HepG2 (cell line): ENCODE measurements around the gene AP1S3.
"Not testable (repeated sequence)": the region's sequence is repeated elsewhere in the genome, so short reads cannot be mapped to it uniquely, and the experiment has no call there.

ENCODE experiments used
- ASH2L ChIP-seq: fragments of 300-600, 200-600 bp; sonication (generic); IDR thresholded peaks from 2 replicates; pipeline ENCODE4 v1.7.0; 2017; ENCODE audit warnings: low read depth, mild to moderate bottlenecking, moderate library complexity, mixed read lengths, low read length; ENCODE audit not compliant: insufficient read length
- FOXO1 ChIP-seq: sonication (generic); formaldehyde crosslinking; IDR thresholded peaks from 2 replicates; pipeline ENCODE4 v1.4.0; 2020; ENCODE audit warnings: missing genetic modification reagents
- GTF3A ChIP-seq: sonication (generic); formaldehyde crosslinking; conservative IDR thresholded peaks from 2 replicates; pipeline ENCODE4 v1.4.0; 2020; ENCODE audit warnings: mild to moderate bottlenecking, missing genetic modification reagents
- ZMYM3 ChIP-seq: sonication (generic); formaldehyde crosslinking; IDR thresholded peaks from 2 replicates; pipeline ENCODE4 v1.5.1; 2020; ENCODE audit warnings: mild to moderate bottlenecking, missing genetic modification reagents
- TF ChIP-seq, protein P1 (sequence below): sonication (generic); formaldehyde crosslinking; IDR thresholded peaks from 2 replicates; pipeline ENCODE4 v1.8.1; 2023; ENCODE audit warnings: missing genetic modification reagents, mild to moderate bottlenecking, borderline replicate concordance

DNA sequence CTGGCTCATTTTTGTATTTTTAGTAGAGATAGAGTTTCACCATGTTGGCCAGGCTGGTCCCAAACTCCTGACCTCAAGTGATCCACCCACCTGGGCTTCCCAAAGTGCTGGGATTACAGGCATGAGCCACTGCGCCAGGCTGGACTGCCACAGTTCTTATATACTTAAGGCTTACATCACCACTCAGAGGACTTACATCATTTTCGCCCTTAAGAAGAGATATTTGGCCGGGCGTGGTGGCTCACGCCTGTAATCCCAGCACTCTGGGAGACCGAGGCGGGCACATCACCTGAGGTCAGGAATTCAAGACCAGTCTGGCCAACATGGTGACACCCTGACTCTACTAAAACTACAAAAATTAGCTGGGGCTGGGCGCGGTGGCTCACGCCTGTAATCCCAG is 49.3 kb downstream of the AP1S3 start:
- TF ChIP-seq ASH2L; FOXO1 (CRISPR knock-in tag); ZMYM3 (CRISPR knock-in tag); GTF3A (CRISPR knock-in tag): not testable (repeated sequence)
- TF ChIP-seq, protein P1, sequence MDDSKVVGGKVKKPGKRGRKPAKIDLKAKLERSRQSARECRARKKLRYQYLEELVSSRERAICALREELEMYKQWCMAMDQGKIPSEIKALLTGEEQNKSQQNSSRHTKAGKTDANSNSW (CRISPR knock-in tag), result not testable (repeated sequence)
